22Rv1 (cell line): ENCODE data around the gene RASSF4.

Source experiments
- H3K27ac ChIP-seq: fragments of 450-650 bp; 2 replicates; pipeline ENCODE4 v1.5.1; 2017
- ZFX ChIP-seq: fragments of 450-650 bp; IDR thresholded peaks from 2 replicates; pipeline ENCODE4 v1.6.1; 2017; ENCODE audit warnings: antibody characterized with exemption, borderline replicate concordance
- TF ChIP-seq, protein P1 (sequence below): fragments of 450-650 bp; IDR thresholded peaks from 2 replicates; pipeline ENCODE4 v1.5.1; 2017; ENCODE audit warnings: mild to moderate bottlenecking

The RASSF4 gene

DNA sequence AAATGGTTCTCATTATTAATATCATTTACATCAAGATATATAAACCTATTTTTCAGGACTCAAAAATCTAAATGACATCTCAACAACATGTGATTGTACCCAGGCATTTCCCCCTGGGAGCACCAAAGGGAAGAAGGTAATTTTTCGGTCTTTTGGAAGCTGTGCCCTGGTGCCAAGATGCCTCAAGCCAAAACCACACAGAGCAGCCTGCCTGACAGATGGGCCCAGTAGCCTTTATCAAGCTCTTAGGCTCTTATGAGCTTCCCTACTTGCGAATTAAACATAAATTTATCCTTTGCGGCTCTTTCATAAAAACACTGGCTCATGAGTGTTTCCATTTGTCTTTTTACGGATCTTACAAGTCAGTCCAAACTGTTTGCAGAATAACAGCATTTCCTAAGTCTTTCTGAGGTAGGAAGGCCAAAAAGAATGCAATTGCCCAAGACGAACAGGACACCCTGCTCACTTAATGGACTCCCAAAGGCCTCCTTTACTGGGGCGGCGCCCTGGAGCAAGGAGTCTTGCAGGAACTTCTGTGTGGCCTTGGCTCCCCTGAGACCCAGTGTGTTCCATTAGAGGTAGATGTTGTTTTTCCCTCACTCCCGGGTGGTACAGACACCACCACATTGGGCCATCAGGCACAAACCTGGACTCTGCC lies 4.1 kb upstream of the RASSF4 start:
- TF ChIP-seq ZFX, result no peak
- TF ChIP-seq, protein P1, sequence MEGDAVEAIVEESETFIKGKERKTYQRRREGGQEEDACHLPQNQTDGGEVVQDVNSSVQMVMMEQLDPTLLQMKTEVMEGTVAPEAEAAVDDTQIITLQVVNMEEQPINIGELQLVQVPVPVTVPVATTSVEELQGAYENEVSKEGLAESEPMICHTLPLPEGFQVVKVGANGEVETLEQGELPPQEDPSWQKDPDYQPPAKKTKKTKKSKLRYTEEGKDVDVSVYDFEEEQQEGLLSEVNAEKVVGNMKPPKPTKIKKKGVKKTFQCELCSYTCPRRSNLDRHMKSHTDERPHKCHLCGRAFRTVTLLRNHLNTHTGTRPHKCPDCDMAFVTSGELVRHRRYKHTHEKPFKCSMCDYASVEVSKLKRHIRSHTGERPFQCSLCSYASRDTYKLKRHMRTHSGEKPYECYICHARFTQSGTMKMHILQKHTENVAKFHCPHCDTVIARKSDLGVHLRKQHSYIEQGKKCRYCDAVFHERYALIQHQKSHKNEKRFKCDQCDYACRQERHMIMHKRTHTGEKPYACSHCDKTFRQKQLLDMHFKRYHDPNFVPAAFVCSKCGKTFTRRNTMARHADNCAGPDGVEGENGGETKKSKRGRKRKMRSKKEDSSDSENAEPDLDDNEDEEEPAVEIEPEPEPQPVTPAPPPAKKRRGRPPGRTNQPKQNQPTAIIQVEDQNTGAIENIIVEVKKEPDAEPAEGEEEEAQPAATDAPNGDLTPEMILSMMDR, result no peak
- H3K27ac ChIP-seq, result no peak overlapping the region

DNA sequence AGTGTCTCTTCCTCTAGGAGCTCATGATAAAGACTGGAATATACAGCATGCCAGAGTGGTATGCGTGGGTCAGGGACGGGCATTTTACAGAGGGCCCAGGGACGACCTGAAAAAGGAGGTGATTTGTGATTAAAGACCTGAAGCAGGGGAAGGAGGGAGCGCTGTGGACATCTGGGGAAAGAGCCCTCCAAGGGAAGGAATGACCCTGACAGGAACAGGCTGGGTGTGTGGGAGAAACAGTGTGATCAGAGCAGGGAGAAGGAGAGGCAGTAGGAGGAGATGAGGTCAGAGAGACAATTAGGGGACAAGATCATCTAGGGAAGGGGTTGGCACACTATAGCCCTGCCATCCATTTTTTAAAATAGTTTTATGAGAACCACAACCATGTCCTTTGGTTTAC lies 3.4 kb upstream of the RASSF4 start:
- TF ChIP-seq, protein P1, result no peak
- no peak overlapping the region for H3K27ac ChIP-seq

DNA sequence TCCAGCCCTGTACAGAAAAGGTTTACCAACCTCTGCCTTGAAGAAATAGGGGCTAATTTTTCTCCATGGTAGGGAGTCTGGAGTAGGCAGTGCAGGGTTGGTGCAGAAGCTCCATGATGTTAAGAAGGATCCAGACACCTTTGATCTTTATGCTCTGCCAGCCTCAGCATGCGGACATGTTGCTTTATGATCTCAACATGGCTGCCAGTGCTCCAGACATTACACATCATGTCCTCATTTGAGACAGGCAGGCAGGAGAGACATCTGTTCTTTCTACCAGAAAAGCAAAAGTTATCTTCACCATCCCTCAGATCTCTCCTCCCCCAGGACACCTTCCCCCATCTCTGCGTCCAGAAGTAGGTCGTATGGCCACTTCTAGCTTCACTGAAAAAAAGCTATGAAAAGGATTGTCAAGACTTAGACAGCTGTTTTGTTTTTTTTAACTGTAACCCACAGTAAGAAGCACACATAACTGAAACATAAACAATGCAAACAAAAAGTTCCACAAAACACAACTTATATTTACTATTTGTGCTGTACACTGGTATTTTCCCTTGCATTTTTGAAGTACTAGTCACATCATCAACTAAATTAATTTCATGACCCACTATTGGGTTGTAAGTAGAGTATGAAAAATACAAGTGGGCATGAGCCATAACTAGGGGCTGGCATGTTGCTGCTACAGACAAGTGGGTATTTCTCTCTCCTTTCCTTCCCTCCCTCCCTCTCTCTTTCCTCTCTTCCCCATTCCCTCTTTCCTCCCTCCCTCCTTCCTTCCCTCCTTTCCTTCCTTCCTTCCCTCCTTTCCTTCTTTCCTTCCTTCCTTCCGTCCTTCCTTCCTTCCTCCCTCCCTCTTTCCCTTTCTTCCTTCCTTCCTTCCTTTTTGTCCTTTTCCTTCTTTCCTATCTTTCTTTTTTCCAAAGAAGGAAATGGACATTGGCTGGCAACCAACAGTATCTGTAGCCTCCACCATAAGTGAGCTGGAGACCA lies 2.6 kb upstream of the RASSF4 start:
- TF ChIP-seq ZFX, result no peak
- TF ChIP-seq, protein P1, result no peak
- H3K27ac ChIP-seq, result no peak overlapping the region

DNA sequence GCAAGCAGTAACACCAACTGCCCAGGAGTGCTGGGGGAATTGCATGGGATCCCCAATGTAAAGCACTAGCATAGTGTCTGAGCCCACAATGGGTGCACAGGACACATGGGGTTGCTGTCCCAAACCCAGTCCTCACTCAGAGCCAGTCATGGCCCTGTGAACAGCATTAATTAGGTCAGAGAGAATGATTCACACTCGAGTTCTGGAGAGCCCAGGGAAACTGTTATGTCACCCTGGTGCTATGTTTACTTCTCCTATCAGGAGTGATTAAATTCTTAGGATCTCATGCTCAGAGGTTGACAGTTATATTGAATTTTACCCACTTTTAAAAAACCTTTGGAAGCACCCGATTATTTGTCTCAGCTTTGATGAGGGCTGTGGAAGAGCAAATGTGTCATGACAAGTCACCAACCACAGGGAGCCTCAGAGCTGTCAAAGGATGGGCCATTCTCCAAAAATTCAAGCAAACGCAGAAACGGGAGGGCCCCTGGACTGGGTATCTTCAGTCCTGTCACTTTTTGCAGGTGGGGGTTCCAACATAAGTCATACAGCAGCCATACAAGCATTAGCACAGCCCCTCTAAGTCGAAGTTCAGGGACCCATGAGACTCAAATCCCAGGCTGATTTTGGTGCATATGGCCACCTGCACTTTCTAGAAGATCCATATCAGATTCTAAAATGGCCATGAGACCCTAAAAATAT lies 1.3 kb upstream of the RASSF4 start:
- TF ChIP-seq, protein P1, result no peak
- H3K27ac ChIP-seq, result no peak overlapping the region

DNA sequence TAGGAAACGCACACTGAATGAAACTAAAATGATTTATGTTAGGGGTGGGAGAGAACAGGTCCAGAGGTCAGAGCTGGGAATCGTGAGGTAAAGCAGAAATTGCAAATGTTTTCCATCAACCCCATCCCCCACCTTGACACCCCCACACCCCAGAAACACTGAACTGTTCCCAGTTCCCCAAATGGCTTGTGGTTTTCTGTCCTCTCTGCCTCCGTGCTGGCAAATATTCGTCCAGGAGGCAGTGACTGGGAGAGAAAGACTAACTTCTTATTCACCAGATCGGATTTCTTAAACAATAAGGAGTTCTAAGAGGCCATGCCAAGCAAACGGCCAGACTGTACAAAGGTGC lies 730 bp upstream of the RASSF4 start:
- no peak for TF ChIP-seq ZFX
- TF ChIP-seq, protein P1, result no peak
- peak overlapping the region; percentile 37; the same call in 1 of the 2 replicates for H3K27ac ChIP-seq

DNA sequence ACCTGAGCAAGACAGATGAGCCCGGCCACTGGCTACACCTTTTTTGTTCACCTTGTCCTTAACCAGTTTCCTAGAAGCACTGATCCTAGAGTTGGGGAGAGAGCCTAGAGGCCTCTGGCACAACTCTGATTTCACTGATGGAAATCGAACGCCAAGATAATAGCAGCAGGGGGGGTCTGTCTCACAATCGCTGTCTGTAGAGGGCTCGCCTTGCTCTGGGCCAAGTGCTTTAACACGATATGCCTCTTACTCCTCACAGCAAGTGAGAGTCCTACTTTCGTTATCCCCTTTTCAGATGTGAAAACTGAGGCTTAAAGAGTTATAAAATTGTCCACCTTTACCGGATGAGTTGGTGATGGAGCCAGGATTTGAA lies 472 bp downstream of the RASSF4 start:
- TF ChIP-seq, protein P1, result no peak
- no peak overlapping the region for H3K27ac ChIP-seq
